ENCODE data around the gene PALLD.
A peak's percentile ranks its signal among the peaks of the same experiment; 100 is the strongest.

Gene PALLD

DNA sequence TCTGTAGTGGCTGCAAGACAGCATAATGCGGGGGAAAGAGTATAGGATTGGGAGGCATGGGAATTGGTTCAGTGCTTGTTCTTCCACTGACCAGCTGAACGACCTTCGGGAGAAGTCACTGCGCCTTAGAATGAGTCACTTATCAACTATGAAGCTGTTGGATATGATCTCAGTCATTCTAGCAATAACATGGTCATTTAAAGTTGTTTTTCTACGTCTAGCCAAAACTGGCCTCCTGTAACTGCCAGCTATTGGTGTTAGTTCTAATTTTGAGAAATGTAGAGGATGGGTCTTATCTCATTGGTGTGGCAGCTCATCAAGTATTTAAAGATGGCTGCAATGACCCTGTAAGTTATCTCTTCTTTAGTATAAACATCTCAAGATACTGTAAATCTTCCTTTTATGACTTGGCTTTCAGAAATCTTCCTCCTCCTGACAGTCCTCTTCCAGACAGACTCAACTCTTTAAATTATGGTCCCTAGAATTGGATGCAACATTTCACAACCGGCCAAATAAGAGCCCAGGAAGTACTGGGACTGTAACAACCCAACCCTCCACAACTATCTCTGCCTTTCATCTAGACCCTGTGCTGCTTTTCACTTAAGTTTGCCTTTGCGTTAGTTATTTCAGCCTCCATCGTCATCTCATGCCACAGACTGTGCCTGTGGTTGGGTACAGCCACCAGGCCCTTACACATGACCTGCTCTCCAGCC, 269.9 kb downstream of the PALLD start:
- H3K27ac ChIP-seq (ENCODE audit: poor library complexity, severe bottlenecking) = peak overlapping the region; percentile 63
- no peak overlapping the region for H3K4me3 ChIP-seq (ENCODE audit: severe bottlenecking)
- H3K9me3 ChIP-seq (ENCODE audit: severe bottlenecking) = no peaks in the 10 kb centered on the region
- DNase-seq (ENCODE audit: low spot score) (no peak), ATAC-seq (ENCODE audit: low read depth) (0 out of 3 replicates have a peak, but pooled peaks have one; percentile 38)
- H3K36me3 ChIP-seq (ENCODE audit: low read depth) = no peaks in the 10 kb centered on the region
- no peaks in the 10 kb centered on the region for H3K27me3 ChIP-seq (ENCODE audit: insufficient read depth, poor library complexity, severe bottlenecking)
- TF ChIP-seq, protein P1, sequence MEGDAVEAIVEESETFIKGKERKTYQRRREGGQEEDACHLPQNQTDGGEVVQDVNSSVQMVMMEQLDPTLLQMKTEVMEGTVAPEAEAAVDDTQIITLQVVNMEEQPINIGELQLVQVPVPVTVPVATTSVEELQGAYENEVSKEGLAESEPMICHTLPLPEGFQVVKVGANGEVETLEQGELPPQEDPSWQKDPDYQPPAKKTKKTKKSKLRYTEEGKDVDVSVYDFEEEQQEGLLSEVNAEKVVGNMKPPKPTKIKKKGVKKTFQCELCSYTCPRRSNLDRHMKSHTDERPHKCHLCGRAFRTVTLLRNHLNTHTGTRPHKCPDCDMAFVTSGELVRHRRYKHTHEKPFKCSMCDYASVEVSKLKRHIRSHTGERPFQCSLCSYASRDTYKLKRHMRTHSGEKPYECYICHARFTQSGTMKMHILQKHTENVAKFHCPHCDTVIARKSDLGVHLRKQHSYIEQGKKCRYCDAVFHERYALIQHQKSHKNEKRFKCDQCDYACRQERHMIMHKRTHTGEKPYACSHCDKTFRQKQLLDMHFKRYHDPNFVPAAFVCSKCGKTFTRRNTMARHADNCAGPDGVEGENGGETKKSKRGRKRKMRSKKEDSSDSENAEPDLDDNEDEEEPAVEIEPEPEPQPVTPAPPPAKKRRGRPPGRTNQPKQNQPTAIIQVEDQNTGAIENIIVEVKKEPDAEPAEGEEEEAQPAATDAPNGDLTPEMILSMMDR (IDR thresholded peaks at IDR 0.05; ENCODE audit: poor library complexity, severe bottlenecking) = no peak
- peaks cover 33% of the 10 kb centered on the region for H3K4me1 ChIP-seq (ENCODE audit: insufficient read depth, poor library complexity, severe bottlenecking)

DNA sequence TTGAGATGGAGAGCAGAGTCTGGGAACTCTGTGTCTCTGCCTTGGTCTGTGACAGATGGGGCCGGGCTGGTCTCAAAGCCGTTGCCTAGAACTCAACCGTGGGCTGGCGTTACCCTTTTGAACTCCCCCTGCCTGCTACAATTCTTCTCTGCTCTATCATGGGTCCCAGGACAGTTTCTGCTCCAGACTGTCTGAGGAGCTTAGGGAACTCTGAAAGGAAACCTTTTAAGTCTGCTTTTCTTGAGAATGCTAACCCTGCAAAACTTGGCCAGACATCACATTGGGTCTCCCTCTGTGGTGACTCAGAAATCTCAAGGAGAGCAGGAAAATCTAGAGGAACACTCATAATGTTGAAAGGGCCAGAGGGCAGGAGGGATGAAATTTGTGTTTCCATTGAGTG, 272.6 kb downstream of the PALLD start:
- Histone ChIP-seq H3K36me3 (ENCODE audit: low read depth) (no peaks in the 10 kb centered on the region), H3K27me3 (ENCODE audit: insufficient read depth, poor library complexity, severe bottlenecking) (no peaks in the 10 kb centered on the region), H3K4me3 (ENCODE audit: severe bottlenecking) (no peak overlapping the region), H3K9me3 (ENCODE audit: severe bottlenecking) (no peaks in the 10 kb centered on the region), H3K4me1 (ENCODE audit: insufficient read depth, poor library complexity, severe bottlenecking) (peaks cover 33% of the 10 kb centered on the region), H3K27ac (ENCODE audit: poor library complexity, severe bottlenecking) (peak overlapping the region; percentile 3)
- TF ChIP-seq, protein P1 (IDR thresholded peaks at IDR 0.05; ENCODE audit: poor library complexity, severe bottlenecking) = no peak
- DNase-seq (ENCODE audit: low spot score) (no peak), ATAC-seq (ENCODE audit: low read depth) (peak; percentile 32; the same call in 2 of the 3 replicates)

DNA sequence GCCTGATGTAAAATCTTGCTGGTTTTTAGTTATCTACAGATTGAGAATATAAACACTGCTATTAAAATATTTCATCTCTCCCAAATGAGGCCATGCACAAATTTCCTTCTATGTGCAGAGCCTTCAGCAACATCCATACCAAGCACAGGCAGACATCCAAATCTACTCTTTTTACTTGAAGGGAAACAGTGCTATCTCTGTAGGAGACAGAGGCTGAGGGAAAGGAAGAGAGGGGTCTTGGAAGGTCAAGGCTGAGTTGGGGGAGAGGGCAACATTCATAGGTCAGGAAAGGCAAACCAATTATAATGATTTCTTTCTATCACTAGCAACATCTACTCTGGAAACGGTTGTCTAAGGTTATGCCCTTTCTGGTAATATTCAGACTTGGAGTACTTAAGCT, 273.0 kb downstream of the PALLD start:
- H3K27me3 ChIP-seq (ENCODE audit: insufficient read depth, poor library complexity, severe bottlenecking) = no peaks in the 10 kb centered on the region
- no peaks in the 10 kb centered on the region for H3K36me3 ChIP-seq (ENCODE audit: low read depth)
- H3K4me1 ChIP-seq (ENCODE audit: insufficient read depth, poor library complexity, severe bottlenecking) = peaks cover 33% of the 10 kb centered on the region
- H3K9me3 ChIP-seq (ENCODE audit: severe bottlenecking) = no peaks in the 10 kb centered on the region
- TF ChIP-seq, protein P1 (IDR thresholded peaks at IDR 0.05; ENCODE audit: poor library complexity, severe bottlenecking) = no peak
- peak overlapping the region; percentile 3 for H3K27ac ChIP-seq (ENCODE audit: poor library complexity, severe bottlenecking)
- no peak overlapping the region for H3K4me3 ChIP-seq (ENCODE audit: severe bottlenecking)
- ATAC-seq (ENCODE audit: low read depth) (no peak), DNase-seq (ENCODE audit: low spot score) (no peak)

DNA sequence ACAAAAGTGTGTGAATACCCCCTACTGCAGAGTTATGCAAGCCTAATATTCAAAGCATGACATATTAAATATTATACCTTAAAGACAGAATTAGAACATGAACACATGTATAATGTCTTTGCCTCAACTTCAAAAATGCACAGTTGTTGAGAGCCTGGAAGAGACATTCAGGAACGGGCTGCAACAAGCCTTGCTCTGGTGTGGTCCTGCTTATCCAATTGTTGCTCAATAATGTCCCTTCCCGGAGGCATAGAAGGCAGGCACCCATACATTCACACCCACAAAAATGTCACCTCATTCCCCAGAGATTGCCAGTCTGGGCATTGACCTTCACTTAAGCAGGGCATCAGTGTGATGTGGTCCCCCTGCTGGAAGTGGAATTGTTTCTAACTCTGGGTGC, 274.4 kb downstream of the PALLD start:
- Histone ChIP-seq H3K27ac (ENCODE audit: poor library complexity, severe bottlenecking) (no peak overlapping the region), H3K4me1 (ENCODE audit: insufficient read depth, poor library complexity, severe bottlenecking) (peaks cover 19% of the 10 kb centered on the region), H3K36me3 (ENCODE audit: low read depth) (no peaks in the 10 kb centered on the region; the same call in 1 of the 2 replicates), H3K27me3 (ENCODE audit: insufficient read depth, poor library complexity, severe bottlenecking) (no peaks in the 10 kb centered on the region), H3K9me3 (ENCODE audit: severe bottlenecking) (peaks cover 7% of the 10 kb centered on the region), H3K4me3 (ENCODE audit: severe bottlenecking) (no peak overlapping the region)
- no peak for DNase-seq (ENCODE audit: low spot score)
- ATAC-seq (ENCODE audit: low read depth) = peak; percentile 21; the same call in 2 of the 3 replicates
- TF ChIP-seq, protein P1 (IDR thresholded peaks at IDR 0.05; ENCODE audit: poor library complexity, severe bottlenecking) = no peak

Data from RWPE2 (cell line).